ENCODE results near the gene RNF150.
"Not testable (repeated sequence)": the region's sequence is repeated elsewhere in the genome, so short reads cannot be mapped to it uniquely, and the experiment has no call there.

RNF150 gene

DNA sequence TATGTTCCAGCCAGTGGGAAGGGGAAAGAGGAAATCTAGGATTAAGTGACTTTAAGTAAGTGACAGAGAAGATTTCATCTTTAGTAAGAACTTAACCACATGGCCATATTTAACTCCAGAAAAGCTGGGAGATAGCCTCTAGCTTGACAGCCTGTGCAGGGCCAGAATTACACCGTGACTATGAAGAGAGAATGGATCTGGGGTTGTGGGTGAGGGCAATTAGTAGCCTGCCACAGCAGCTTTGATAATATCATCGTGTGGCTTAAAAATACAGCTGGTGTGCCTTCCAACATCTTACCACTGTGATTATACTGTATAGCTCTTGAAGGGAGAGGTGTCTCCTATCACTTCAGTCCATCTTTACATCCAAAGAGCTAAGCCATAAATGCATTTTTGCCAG is 319.5 kb downstream of the RNF150 start:
- no peak for DNase-seq

DNA sequence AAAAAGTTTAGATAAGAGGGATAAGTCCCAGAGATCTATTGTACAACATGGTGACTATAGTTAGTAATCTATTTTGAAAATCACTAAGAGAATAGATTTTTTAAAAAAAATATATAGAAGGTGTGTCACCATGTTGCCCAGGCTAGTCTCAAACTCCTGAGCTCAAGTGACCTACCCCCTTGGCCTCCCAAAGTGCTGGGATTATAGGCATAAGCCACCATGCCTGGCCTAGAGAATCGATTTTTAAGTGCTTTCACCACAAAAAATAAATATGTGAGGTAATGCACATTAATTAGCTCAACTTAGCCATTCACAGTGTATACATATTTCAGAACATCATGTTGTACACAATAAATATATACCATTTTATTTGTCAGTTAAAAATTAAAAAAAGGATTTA is 320.4 kb downstream of the RNF150 start:
- no peak for DNase-seq

- no peak for DNase-seq
These were observed 321.8 kb downstream of the RNF150 start for GRCh38 chr4:140811429-140811828.

DNA sequence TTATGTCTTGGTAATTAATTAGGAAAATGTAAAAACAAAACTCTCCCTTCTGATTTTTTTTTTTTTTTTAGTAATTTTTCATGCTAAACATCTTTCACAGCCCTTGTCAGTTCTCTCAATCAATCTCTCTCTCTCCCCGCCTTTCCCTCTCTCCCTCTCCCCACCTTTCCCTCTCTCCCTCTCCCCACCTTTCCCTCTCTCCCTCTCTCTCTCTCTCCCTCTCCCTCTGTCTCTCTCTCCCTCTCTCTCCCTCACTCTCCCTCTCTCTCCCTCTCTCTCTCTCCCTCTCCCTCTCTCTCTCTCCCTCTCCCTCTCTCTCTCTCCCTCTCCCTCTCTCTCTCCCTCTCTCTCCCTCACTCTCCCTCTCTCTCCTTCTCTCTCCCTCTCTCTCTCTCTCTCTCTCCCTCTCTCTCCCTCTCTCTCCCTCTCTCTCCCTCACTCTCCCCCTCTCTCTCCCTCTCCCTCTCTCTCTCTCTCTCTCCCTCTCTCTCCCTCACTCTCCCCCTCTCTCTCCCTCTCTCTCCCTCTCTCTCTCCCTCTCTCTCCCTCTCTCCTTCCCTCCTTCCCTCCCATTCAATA is 322.6 kb downstream of the RNF150 start:
- DNase-seq = not testable (repeated sequence)

Measured in fibroblast of skin of abdomen (primary cell).